NOMO-1 treated with dmso at 0.1 percent for 144 hours (cell line): Measurements from ENCODE around the gene FOXO1.

Source experiments
- DNase-seq: peaks from one replicate; lab custom pipeline; 2025; ENCODE audit not compliant: unreplicated experiment; lab: John Stamatoyannopoulos, UW

Gene FOXO1

GRCh38 chr13:40582531-40582930 is 83.9 kb downstream of the FOXO1 start:
- no peak for DNase-seq

- DNase-seq: no peak
These were observed 85.2 kb downstream of the FOXO1 start for GRCh38 chr13:40581277-40581579.

- no peak for DNase-seq
These were observed 85.7 kb downstream of the FOXO1 start for GRCh38 chr13:40580566-40581276.

GRCh38 chr13:40579535-40579934 is 86.9 kb downstream of the FOXO1 start:
- DNase-seq: no peak

- no peak for DNase-seq
These were observed 88.4 kb downstream of the FOXO1 start for GRCh38 chr13:40578055-40578454.

- no peak for DNase-seq
These were observed 90.1 kb downstream of the FOXO1 start for GRCh38 chr13:40576369-40576768.

- no peak for DNase-seq
These were observed 93.5 kb downstream of the FOXO1 start for GRCh38 chr13:40572961-40573360.

GRCh38 chr13:40571338-40571963 is 95.0 kb downstream of the FOXO1 start:
- no peak for DNase-seq

GRCh38 chr13:40570930-40571329 is 95.5 kb downstream of the FOXO1 start:
- no peak for DNase-seq

- DNase-seq: no peak
These were observed 97.5 kb downstream of the FOXO1 start for GRCh38 chr13:40569024-40569350.

GRCh38 chr13:40568246-40569023 is 98.0 kb downstream of the FOXO1 start:
- no peak for DNase-seq

- DNase-seq: no peak
These were observed 99.6 kb downstream of the FOXO1 start for GRCh38 chr13:40566811-40567210.

- no peak for DNase-seq
These were observed 100.9 kb downstream of the FOXO1 start for GRCh38 chr13:40565282-40566148.

- DNase-seq: no peak
These were observed 102.0 kb downstream of the FOXO1 start for GRCh38 chr13:40564342-40565001.

- DNase-seq: no peak
These were observed 102.9 kb downstream of the FOXO1 start for GRCh38 chr13:40563350-40564125.

- DNase-seq: no peak
These were observed 103.5 kb downstream of the FOXO1 start for GRCh38 chr13:40562975-40563349.

GRCh38 chr13:40559915-40560314 is 106.5 kb downstream of the FOXO1 start:
- DNase-seq: no peak

- no peak for DNase-seq
These were observed 107.8 kb downstream of the FOXO1 start for GRCh38 chr13:40558656-40559055.

GRCh38 chr13:40556453-40556852 is 110.0 kb downstream of the FOXO1 start:
- DNase-seq: no peak

- no peak for DNase-seq
These were observed 113.1 kb downstream of the FOXO1 start for GRCh38 chr13:40553356-40553755.
